HG02798 (cell line): Measurements from ENCODE around the gene TNFRSF1B.
A peak's percentile ranks its signal among the peaks of the same experiment; 100 is the strongest.

Experiments
- ATAC-seq: cut with Tn5 transposase; IDR thresholded peaks from one replicate; pipeline ENCODE4 v1.9.1; 2021; ENCODE audit warnings: mild to moderate bottlenecking; ENCODE audit not compliant: unreplicated experiment, poor library complexity

The TNFRSF1B gene

GRCh38 chr1:12166834-12167492 is at the start of gene TNFRSF1B:
Gene TNFRSF1B, plus strand, starts transcription at chr1:12166991. Its CDS starts 101 bp downstream, at chr1:12167092.
- ATAC-seq, result peak; percentile 55

- no peak for ATAC-seq
Observed at GRCh38 chr1:12121212-12122003, 45.4 kb upstream of the TNFRSF1B start.

GRCh38 chr1:12123172-12123571 is 43.6 kb upstream of the TNFRSF1B start:
- no peak for ATAC-seq

- ATAC-seq, result no peak
Observed at GRCh38 chr1:12124693-12125421, 41.9 kb upstream of the TNFRSF1B start.

- no peak for ATAC-seq
Observed at GRCh38 chr1:12125422-12126355, 41.1 kb upstream of the TNFRSF1B start.

- ATAC-seq, result no peak
Observed at GRCh38 chr1:12126781-12127180, 40.0 kb upstream of the TNFRSF1B start.

DNA sequence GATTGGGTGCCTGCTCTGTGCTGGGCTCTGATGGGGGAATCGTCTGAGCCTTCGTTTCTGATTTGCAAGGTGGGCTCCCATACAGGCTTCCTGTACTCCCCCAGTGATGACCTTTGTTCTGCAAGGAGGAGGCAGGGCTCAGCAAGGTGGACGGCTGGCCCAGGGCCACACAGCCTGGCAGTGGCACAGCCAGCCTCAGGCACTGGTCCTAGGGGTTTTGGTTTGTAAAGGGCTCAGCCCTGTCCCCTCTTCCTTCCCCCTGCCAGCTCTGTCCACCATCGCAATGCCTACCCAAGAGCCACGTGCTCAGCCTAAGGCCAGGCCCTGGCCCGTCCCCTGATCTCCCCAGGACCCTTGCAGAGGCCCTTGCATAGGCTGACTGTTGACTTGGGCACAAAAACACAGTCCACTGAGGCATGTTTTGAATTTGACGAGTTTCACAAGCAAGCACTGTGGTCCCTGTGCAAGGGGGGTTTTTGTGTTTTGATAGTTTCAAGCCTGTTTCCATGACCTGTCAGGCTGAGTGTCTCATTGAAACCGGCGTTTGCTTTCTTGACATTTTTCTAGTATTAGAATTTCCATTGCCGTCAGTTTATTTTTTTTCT is 39.5 kb upstream of the TNFRSF1B start:
- no peak for ATAC-seq

GRCh38 chr1:12128120-12128519 is 38.7 kb upstream of the TNFRSF1B start:
- ATAC-seq, result no peak

GRCh38 chr1:12129624-12130023 is 37.2 kb upstream of the TNFRSF1B start:
- ATAC-seq, result no peak

DNA sequence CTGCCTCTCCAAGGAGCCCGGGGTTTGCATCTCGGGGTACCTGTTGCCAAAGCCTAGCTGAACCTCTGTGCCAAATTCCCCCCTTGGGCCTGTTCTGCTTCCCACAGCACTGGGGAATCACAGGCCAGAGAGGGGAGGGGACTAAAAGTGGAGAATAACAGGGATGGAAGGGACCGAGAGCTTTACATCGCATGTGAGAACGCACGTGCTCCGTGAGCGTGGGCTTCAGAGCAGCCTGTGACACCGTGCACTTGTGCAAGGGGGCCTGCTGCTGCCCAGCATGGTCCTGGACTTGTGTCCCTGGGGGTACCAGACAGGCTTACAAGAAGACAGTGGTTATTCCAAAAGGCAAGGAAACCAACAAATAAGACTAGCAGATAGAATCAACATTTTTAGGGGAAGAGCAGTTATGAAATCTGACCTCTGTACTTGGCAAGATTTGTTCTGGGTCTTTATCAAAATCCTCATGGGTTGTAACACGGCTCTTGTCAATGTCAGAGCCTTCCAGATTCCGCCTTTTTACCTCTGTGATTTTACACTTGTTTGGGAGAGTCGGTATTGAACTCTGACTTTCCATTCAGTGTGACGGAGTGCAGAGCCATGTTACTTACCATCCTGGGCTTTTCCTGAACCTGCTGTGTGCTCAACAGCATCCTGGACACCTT is 36.2 kb upstream of the TNFRSF1B start:
- no peak for ATAC-seq

- ATAC-seq, result no peak
Observed at GRCh38 chr1:12132078-12132477, 34.7 kb upstream of the TNFRSF1B start.

DNA sequence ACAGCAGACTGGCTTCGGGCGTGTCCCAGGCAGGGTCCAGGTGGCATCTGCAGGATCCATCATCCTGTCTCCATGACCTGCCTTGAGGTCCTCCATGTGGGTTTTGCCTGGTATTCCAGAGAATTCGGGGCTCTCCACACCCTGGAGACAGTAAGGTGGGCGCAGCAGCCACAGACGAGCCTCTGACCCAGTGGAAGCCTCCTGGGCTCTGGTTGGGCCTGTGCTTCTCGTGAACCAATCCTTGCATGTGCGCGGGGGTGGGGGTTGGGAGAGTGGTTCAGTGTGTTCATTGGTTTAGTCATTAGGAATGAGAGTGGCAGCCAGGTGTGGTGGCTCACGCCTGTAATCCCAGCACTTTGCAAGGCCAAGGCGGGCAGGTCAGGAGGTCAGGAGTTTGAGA is 32.1 kb upstream of the TNFRSF1B start:
- no peak for ATAC-seq

DNA sequence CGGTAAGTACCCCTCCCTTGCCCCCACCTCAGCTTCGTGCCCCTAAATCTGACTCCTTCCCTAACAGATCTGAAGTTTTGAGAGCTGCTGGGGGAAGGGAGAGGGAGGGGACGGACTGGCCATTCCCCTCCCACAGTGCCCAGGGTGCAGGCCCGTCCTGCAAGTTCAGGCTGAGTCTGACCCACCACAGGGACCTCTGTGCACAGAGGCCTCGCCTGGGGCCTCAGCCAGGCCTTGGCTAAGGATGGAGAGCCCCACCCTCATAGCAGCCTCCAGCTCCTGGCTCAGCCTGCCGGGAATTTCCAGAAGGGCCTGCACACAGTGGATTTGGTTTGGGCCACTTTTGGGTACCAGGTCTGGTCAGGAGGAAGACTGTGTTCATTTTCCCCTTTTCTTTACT is 31.2 kb upstream of the TNFRSF1B start:
- ATAC-seq, result no peak

GRCh38 chr1:12136916-12137610 is 29.7 kb upstream of the TNFRSF1B start:
- no peak for ATAC-seq

- no peak for ATAC-seq
Observed at GRCh38 chr1:12138196-12139168, 28.3 kb upstream of the TNFRSF1B start.

GRCh38 chr1:12140016-12140415 is 26.8 kb upstream of the TNFRSF1B start:
- no peak for ATAC-seq

- no peak for ATAC-seq
Observed at GRCh38 chr1:12140515-12141162, 26.2 kb upstream of the TNFRSF1B start.
